Mesothelial cell of epicardium (in vitro differentiated cells): ENCODE measurements around the gene SLC35F4. TPM values are rescaled to one million over a fixed set of nuclear protein-coding genes. Genes with fewer than 3 reads are reported as not detected.

Experiments used
- DNase-seq, 2 experiments: peaks; one replicate each; pipeline ENCODE4 v3.0.0; 2021; ENCODE audit warnings: low spot score in 2 of 2; ENCODE audit not compliant: unreplicated experiment in 2 of 2
- H3K27ac Mint-ChIP-seq: 2 replicates; pipeline ENCODE4 v1.8.0; 2021; ENCODE audit warnings: mixed read lengths
- H3K27me3 Mint-ChIP-seq: 2 replicates; pipeline ENCODE4 v1.8.0; 2021; ENCODE audit warnings: low read depth, mixed read lengths
- H3K36me3 Mint-ChIP-seq: 2 replicates; pipeline ENCODE4 v1.8.0; 2021; ENCODE audit warnings: mixed read lengths
- H3K4me1 Mint-ChIP-seq: 2 replicates; pipeline ENCODE4 v1.8.0; 2021; ENCODE audit warnings: mixed read lengths
- H3K4me3 Mint-ChIP-seq: 2 replicates; pipeline ENCODE4 v1.8.0; 2021; ENCODE audit warnings: mild to moderate bottlenecking, moderate library complexity, mixed read lengths
- H3K9me3 Mint-ChIP-seq: 2 replicates; pipeline ENCODE4 v1.8.0; 2021; ENCODE audit warnings: mixed read lengths
- CTCF ChIP-seq: fragments of 200-600 bp; sonication (generic); IDR thresholded peaks from one replicate; pipeline ENCODE4 v1.5.0; 2021; ENCODE audit warnings: antibody characterized with exemption; ENCODE audit not compliant: unreplicated experiment
- total RNA-seq: library from RNA; stranded (reverse); gene quantifications from 3 replicates; pipeline ENCODE4 v1.2.1, GENCODE V29; 2021

The SLC35F4 gene
- total RNA-seq, 1 donor from 2014 or later, result not detected

- no peak for DNase-seq
- Mint-ChIP-seq H3K27ac (no peak overlapping the region), H3K9me3 (peaks cover 4% of the 10 kb centered on the region), H3K27me3 (peaks cover 6% of the 10 kb centered on the region), H3K4me3 (no peak overlapping the region), H3K36me3 (no peaks in the 10 kb centered on the region), H3K4me1 (no peaks in the 10 kb centered on the region)
- TF ChIP-seq CTCF, result no peak
These were observed 56.1 kb downstream of the SLC35F4 start for GRCh38 chr14:57809808-57810207.

GRCh38 chr14:57797160-57797559 is 68.7 kb downstream of the SLC35F4 start:
- H3K27me3 Mint-ChIP-seq, result peaks cover 2% of the 10 kb centered on the region
- no peak for DNase-seq
- H3K36me3 Mint-ChIP-seq, result no peaks in the 10 kb centered on the region
- H3K27ac Mint-ChIP-seq, result no peak overlapping the region
- H3K4me1 Mint-ChIP-seq, result peaks cover 3% of the 10 kb centered on the region
- no peak for TF ChIP-seq CTCF
- peaks cover 18% of the 10 kb centered on the region for H3K9me3 Mint-ChIP-seq
- H3K4me3 Mint-ChIP-seq, result no peak overlapping the region

- no peak for DNase-seq
- TF ChIP-seq CTCF, result no peak
- peaks cover 12% of the 10 kb centered on the region for H3K9me3 Mint-ChIP-seq
- H3K36me3 Mint-ChIP-seq, result no peaks in the 10 kb centered on the region
- no peak overlapping the region for H3K27ac Mint-ChIP-seq
- no peak overlapping the region for H3K4me3 Mint-ChIP-seq
- H3K4me1 Mint-ChIP-seq, result peaks cover 3% of the 10 kb centered on the region
- peaks cover 2% of the 10 kb centered on the region for H3K27me3 Mint-ChIP-seq
These were observed 69.3 kb downstream of the SLC35F4 start for GRCh38 chr14:57796556-57796955.

- TF ChIP-seq CTCF, result no peak
- H3K36me3 Mint-ChIP-seq, result no peaks in the 10 kb centered on the region
- H3K27me3 Mint-ChIP-seq, result no peaks in the 10 kb centered on the region
These were observed 80.8 kb downstream of the SLC35F4 start for GRCh38 chr14:57785058-57785457.

GRCh38 chr14:57771801-57772200 is 94.1 kb downstream of the SLC35F4 start:
- peaks cover 26% of the 10 kb centered on the region for H3K27me3 Mint-ChIP-seq
- H3K36me3 Mint-ChIP-seq, result no peaks in the 10 kb centered on the region
- no peaks in the 10 kb centered on the region for H3K4me1 Mint-ChIP-seq
- H3K4me3 Mint-ChIP-seq, result no peak overlapping the region
- TF ChIP-seq CTCF, result no peak
- no peak for DNase-seq
- peaks cover 9% of the 10 kb centered on the region for H3K9me3 Mint-ChIP-seq
- H3K27ac Mint-ChIP-seq, result no peak overlapping the region

More at GRCh38 chr14:57785058-57785457, 80.8 kb downstream of the SLC35F4 start:
- Mint-ChIP-seq H3K9me3 (peaks cover 66% of the 10 kb centered on the region), H3K27ac (peak overlapping the region; percentile 37), H3K4me3 (no peak overlapping the region), H3K4me1 (peaks cover 8% of the 10 kb centered on the region)
- no peak for DNase-seq
